NCI-H2227 (cell line): ENCODE measurements around the gene CRLF1.

Experiments
- DNase-seq: peaks from one replicate; lab custom pipeline; 2025; ENCODE audit not compliant: unreplicated experiment; lab: John Stamatoyannopoulos, UW

The CRLF1 gene

DNA sequence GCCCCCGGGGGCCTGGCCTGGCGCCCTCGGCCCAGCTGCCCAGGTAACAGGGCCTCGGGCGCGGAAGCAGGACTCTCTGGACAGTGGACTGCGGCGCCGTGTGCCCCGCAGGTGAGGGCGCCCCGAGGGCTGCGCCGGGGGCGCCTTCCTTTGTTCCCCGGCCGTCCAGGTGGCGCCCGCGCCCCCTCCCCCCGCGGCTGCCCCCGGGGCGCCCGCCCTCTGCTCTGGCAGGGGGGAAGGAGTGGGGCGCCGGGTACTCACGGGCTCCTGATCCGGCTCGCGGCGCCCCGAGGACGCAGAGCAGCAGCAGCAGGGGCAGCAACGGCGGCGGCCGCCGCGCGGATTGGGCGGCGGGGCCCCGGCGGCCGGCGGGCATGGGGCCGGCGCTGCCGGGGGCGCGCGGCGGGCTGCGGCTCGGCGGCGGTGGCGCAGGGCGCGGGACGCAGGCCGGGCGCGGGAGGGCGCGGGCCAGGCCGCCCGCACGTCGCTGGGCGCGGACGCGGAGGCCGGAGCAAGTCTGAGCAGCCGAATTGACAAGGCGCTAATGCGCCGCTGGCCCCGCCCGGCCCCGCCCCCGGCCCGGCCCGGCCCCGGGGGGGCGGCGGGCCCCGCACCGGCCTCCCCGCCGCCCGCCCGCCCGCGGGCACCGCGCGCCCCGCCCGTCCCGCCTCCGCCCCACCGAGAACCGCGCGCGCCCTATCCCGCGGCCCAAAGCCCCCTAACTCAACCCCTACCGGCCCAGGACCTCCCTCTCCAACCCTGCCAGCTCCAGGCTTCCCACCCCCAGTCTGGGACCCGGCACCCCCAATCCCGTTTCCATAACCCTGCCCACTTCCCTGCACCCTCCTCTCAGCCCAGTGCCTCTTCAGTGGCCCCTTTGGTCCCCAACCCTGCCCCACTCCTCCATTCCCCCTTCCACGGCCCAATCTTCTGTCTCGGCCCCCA lies at the start of gene CRLF1:
CRLF1 (minus strand) TSS at position 519 of the 945 bp plus-strand sequence; CDS start at position 376, 143 bp downstream.
- no peak for DNase-seq

- DNase-seq, result no peak
These were observed 48.7 kb upstream of the CRLF1 start for GRCh38 chr19:18655173-18655844.

DNA sequence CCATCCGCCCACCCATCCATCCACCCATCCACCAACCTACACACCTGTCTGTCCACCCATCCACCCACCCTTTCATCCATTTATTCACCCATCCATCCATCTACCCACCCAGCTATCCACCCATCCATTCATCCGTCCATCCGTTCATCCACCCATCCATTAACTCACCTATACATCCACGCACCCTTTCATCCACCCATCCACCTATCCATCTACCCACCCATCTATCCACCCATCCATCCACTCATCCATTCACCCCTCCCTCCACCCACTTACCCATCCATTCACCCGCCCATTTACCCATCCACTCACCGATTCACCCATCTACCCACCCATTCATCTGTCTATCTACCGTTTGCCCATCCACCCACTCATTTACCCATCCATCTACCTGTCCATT lies 47.9 kb upstream of the CRLF1 start:
- DNase-seq, result no peak

- no peak for DNase-seq
These were observed 47.3 kb upstream of the CRLF1 start for GRCh38 chr19:18653853-18654252.

DNA sequence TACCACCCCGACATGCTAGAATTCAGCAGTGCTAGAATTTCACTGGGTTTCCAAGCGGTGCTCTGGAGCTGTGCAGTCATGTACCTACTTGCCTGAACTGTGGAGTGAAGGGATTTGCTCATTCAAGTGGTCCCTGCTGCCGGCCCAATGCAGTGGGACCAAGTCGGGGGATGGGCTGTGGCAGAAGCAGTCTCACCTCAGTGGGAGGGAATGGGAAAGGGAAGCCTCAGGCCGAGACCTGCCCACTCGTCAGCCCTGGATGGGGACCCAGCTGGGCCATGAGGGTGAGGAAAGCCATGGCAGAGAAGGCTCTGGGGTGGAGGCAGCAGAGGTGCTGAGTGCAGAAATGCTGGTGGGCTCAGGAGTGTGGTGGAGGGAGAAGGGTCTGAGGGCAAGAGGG lies 45.1 kb upstream of the CRLF1 start:
- no peak for DNase-seq

DNA sequence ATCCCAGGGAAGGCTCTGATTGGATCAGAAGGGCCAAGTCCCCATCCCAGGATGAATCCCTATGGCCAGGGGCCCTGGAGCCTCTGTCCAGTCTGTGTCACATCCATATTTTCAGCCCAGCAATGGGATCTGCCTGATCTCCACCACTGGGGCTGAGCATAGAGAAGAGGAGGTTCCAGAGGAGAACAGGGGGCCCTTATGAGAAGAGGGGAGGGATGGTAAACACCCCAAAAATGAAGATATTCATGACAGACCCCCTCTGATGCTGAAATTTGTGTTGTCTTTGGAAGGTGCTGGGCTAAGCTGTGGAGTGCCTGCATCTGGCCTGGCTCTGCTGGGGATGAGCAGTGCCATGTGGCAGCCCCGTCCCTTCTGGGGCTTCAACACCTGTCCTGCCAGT lies 44.7 kb upstream of the CRLF1 start:
- no peak for DNase-seq

GRCh38 chr19:18650468-18651041 lies 44.0 kb upstream of the CRLF1 start:
- DNase-seq, result no peak

DNA sequence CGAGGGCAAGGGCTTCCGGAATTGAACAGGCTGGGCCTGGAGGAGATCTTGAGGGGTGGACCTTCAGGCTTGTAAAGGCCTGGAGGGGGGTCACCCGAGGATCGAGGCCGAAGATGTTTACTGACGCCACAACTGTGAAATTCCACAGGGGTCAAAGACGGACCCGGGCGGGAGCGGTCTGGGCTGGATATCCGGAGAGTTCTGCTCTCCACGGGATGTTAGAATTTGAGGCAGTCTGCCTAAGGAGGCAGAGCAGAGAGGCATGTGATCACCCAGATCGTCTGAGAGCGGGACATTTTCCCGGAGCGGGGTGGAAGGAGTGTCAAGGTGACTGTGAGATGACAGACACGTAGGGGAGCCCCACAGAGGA lies 43.4 kb upstream of the CRLF1 start:
- no peak for DNase-seq

- DNase-seq, result peak; percentile 74
These were observed 42.9 kb upstream of the CRLF1 start for GRCh38 chr19:18649371-18650020.

DNA sequence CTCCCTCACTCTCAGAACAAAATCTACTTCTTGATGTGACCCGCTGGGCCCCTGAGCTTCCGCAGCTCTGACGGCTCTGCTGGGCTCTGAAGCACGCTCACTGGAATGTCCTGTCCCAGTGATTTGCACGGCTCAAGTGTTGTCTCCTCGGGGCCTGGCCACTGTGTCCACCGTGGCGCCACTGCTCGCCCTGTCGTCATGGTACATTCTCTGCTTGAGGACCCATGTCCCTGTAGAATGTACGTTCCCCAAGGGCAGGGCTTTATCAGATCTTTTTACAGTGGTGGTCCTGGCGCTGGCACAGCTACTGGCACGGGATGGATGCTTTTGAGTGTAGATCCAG lies 42.3 kb upstream of the CRLF1 start:
- DNase-seq, result no peak

DNA sequence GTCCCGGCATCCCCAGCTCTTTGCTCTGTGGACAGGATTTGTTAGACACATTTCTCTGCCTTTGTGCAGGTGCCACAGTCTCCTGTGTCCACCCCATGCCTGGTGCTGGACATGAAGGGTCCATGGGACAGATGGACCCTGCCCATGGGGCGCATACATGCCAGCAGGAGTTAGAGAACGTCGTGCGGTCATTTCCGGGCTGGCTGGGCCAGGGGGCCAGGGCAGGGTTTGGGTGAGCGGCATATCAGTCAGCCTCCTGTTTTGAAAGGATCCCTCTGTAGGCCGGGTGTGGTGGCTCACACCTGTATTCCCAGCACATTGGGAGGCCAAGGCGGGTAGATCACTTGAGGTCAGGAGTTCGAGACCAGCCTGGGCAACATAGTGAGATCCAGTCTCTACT lies 41.2 kb upstream of the CRLF1 start:
- DNase-seq, result no peak

DNA sequence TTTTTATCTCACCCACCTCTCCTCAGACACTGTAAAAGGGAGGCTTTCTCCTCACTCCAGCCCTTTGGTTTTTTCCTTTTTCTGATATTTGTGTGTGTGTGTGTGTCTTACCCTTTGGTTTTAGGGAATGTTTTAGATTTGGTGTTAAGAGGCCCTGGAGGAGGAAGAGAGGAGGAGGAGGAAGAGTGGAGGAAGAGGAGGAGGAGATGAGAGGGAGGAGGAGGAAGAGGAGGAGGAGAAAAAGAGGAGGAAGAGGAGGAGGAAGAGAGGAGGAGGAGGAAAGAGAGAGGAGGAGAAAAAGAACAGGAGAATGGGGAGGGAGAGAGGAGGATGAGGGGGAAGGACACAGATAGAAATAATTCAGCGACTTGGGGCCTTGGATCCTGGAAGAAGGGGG lies 40.8 kb upstream of the CRLF1 start:
- no peak for DNase-seq

DNA sequence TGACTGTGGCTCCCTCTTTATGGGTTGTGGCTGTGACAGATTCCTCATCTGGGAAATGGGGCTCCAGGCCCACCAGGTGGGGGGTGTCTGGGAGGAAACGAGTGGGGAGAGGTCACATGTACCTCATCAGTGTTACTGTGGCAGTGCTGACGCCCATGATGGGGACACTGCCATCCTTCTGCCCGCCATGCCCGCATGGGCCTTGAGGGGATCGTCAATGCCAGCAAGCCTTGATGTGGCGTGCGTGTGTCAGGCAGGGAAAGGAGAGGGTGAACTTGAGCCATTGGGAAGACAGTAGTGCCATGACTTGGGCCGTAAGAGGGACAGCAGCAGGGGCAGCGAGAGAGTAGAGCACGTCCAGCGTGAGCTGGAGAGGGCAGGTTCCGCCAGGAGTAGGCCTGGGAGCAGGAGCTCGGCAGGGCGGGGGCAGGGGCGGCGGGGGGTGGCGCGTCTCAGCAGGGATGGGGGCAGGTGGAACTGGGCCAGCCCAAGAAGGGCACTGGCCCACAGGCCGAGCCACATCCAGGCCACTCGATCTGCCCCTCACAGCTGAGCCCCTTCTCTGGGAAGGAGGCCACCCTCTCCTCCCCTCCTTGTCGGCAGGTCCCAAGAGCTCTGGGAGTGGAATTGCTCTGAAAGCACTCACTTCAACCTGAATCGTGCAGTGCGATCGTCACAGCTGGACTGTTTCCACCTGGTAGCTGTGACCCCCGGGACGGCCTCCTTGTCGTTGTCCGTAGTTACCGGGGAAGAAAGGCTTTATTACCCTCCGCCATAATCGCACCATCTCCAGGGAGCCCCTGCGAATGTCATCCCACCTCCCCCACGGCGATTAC lies 40.2 kb upstream of the CRLF1 start:
- DNase-seq, result peak; percentile 55

- DNase-seq, result no peak
These were observed 38.5 kb upstream of the CRLF1 start for GRCh38 chr19:18645035-18645511.

- no peak for DNase-seq
These were observed 37.8 kb upstream of the CRLF1 start for GRCh38 chr19:18644196-18645034.

DNA sequence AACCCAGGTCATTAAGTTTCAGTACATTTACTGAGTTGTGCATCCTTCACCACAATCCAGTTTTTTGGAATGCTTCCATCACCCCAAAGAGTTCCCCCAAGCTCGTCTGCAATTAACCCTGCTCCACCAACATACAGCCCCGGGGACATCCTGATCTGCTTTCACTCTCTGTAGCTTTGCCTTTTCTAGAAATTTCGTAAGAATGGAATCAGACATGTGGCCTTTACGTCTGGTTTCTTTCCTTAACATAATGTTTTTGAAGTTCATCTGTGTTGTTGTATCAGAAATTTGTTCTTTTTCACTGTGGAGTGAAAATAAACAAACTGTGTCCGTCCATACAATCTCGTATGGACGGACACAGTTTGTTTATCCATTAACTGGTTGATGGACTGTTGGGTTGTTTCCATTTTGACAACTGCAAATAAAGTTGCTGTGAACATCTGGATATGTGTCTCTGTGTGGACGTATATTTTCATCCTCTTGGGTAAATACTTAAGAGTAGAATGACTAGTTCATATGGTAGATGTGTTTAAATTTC lies 33.2 kb upstream of the CRLF1 start:
- DNase-seq, result no peak

GRCh38 chr19:18637673-18638630 lies 31.4 kb upstream of the CRLF1 start:
- DNase-seq, result peak; percentile 10

GRCh38 chr19:18636969-18637629 lies 30.5 kb upstream of the CRLF1 start, which contains the start of gene KLHL26:
TSS of gene KLHL26 (plus strand) at chr19:18637028. CDS start at chr19:18637055, 27 bp downstream.
- no peak for DNase-seq
